Esophagus squamous epithelium (tissue), 5 donors: ENCODE results near the gene UBR4. TPM values are rescaled to one million over a fixed set of nuclear protein-coding genes. Genes with fewer than 3 reads are reported as not detected.

Experiments used
- DNase-seq: peaks from one replicate; lab custom pipeline; 2025; lab: John Stamatoyannopoulos, UW
- H3K27ac ChIP-seq, 4 donors: fragments of 200-600 bp; sonication (generic); one replicate each; pipeline ENCODE4 v1.5.1; 2016 to 2019; ENCODE audit warnings: mild to moderate bottlenecking in 1 of 4
- H3K27me3 ChIP-seq, 4 donors: fragments of 200-600 bp; sonication (generic); 1 replicate in 3 of 4; 2 replicates in 1 of 4; pipeline versions ENCODE4 v1.5.1 to v1.6.0; 2017 to 2021; ENCODE audit warnings: antibody characterized with exemption in 1 of 4
- H3K36me3 ChIP-seq, 3 donors: fragments of 200-600 bp; sonication (generic); one replicate each; pipeline ENCODE4 v1.5.1; 2016 to 2019
- H3K4me1 ChIP-seq, 3 donors: fragments of 200-600 bp; sonication (generic); one replicate each; pipeline ENCODE4 v1.5.1; 2017 to 2019
- H3K4me3 ChIP-seq, 4 donors: fragments of 200-600 bp; sonication (generic); 1 replicate in 3 of 4; 2 replicates in 1 of 4; pipeline ENCODE4 v1.5.1; 2016 to 2019; ENCODE audit warnings: mild to moderate bottlenecking in 2 of 4, moderate library complexity in 1 of 4
- H3K9me3 ChIP-seq, 3 donors: fragments of 200-600 bp; sonication (generic); one replicate each; pipeline ENCODE4 v1.5.1; 2016 to 2019
- CTCF ChIP-seq, 6 experiments: fragments of 450-650 bp in 4 of 6; fragments of 200-600 bp in 2 of 6; sonication (generic) in 2 of 6; IDR thresholded peaks; one replicate each; pipeline ENCODE4 v1.5.1; 2016 to 2019; ENCODE audit warnings: antibody characterized with exemption in 6 of 6, mild to moderate bottlenecking in 4 of 6, moderate library complexity in 4 of 6
- POLR2A ChIP-seq, 4 donors: fragments of 450-650 bp; IDR thresholded peaks; one replicate each; pipeline ENCODE4 v1.6.1; 2017; ENCODE audit warnings: antibody characterized with exemption in 4 of 4, mild to moderate bottlenecking in 4 of 4, moderate library complexity in 3 of 4
- WGBS, 2 donors: methylation state at CpG; one replicate each; pipeline ENCODE4 v1.1.5; 2018; 5-methylcytosine and 5-hydroxymethylcytosine counted together
- intact Hi-C: fragments of 100-400 bp; cut with DNase I; formaldehyde crosslinking; loops from one replicate; pipeline ENCODE4 v1.15.0; 2022
- total RNA-seq, 4 donors: library from RNA; depleted of rRNA; stranded (reverse); fragments of >200 nt; gene quantifications; one replicate each; pipeline ENCODE4 v1.1.0, GENCODE V29; 2016
- donor health status: DM: yes; HTN: yes; CAD: no.

The UBR4 gene
- total RNA-seq, 4 donors from 2014 or later, result 52.4 to 121 (median 88.3) TPM

GRCh38 chr1:19209439-19209989, 552 bp downstream of the UBR4 start:
- Histone ChIP-seq H3K4me3 (peak overlapping the region; percentile 92 to 98 (median 95)), H3K4me1 (peaks cover 7 to 81% (median 53%) of the 10 kb centered on the region in 3 donors), H3K36me3 (peaks cover 0 to 24% (median 0%) of the 10 kb centered on the region in 3 donors), H3K27me3 (no peaks in the 10 kb centered on the region), H3K27ac (peak overlapping the region; percentile 97 to 98 (median 98)), H3K9me3 (no peaks in the 10 kb centered on the region)
- WGBS, 2 donors, result 0 to 1% methylated on average over 13 to 15 of the region's 28 CpGs
- DNase-seq, result no peak
- intact Hi-C loops, result no loop called here
- no peak for TF ChIP-seq POLR2A (IDR thresholded peaks at IDR 0.05)
- TF ChIP-seq CTCF (IDR thresholded peaks at IDR 0.05), result no peak

DNA sequence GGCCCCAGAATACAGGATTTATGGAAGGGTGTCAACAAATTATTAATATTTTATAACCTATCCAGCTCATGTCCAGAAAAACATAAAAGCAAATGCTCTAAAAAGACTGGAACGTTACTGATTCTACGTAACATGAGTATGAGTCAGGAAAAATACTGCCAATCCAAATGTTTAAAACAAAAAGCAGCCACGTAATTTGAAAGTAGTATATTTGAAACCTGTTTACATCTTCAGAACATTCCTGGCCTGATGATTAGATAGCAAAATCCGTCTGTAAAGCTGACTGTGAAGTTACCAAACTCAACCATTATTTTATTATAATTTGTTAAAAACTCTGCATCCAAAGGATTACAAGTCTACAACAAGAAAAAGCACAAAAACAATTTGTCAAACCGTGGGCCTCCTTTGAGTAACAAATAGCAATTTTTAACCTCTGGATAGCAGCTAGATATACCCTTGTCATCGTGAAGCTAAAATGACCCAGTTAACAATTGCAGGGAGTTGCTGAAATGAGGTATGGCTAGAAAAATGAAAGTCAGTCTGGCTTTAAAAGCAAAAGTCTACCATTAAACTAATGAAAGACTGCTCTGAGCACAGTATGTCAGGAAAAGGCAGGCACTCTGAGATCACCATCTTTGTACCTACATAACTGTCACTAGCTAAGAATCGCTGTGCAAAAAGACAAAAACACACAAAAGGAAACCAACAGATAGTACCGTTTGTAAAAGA, 1.2 kb downstream of the UBR4 start:
- TF ChIP-seq CTCF (IDR thresholded peaks at IDR 0.05) (no peak), POLR2A (IDR thresholded peaks at IDR 0.05) (no peak)
- 8 to 10% methylated on average over 8 of the region's 8 CpGs for WGBS, 2 donors
- no peak for DNase-seq
- no peaks in the 10 kb centered on the region for H3K27me3 ChIP-seq
- H3K27ac ChIP-seq, result peak overlapping the region; percentile 97 to 98 (median 98)
- no peaks in the 10 kb centered on the region for H3K9me3 ChIP-seq
- peak overlapping the region; percentile 92 to 98 (median 95) for H3K4me3 ChIP-seq
- H3K4me1 ChIP-seq, result peaks cover 8 to 87% (median 59%) of the 10 kb centered on the region in 3 donors
- intact Hi-C loops, result no loop called here
- peaks cover 0 to 17% (median 0%) of the 10 kb centered on the region in 3 donors for H3K36me3 ChIP-seq

DNA sequence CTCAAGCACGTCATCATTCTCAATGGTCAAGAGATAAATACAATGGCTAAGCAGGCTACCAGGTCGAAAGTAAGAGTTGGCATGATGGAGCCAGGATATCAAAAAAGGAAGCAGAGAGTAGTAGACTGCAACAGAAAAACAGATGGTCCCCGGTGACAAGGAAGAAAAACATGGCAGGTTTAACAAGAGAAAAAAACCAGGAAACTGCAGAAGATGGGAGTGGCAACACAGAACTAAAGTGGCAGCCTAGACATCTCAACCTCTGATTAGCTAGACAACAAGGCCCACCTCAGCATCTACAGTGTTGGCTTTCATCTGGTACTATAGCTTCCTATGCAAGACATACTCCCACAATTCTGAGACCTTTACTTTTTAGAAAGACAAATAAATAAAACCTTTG, 3.1 kb downstream of the UBR4 start:
- H3K4me3 ChIP-seq, result no peak overlapping the region
- no peak for TF ChIP-seq POLR2A (IDR thresholded peaks at IDR 0.05)
- TF ChIP-seq CTCF (IDR thresholded peaks at IDR 0.05), result no peak

DNA sequence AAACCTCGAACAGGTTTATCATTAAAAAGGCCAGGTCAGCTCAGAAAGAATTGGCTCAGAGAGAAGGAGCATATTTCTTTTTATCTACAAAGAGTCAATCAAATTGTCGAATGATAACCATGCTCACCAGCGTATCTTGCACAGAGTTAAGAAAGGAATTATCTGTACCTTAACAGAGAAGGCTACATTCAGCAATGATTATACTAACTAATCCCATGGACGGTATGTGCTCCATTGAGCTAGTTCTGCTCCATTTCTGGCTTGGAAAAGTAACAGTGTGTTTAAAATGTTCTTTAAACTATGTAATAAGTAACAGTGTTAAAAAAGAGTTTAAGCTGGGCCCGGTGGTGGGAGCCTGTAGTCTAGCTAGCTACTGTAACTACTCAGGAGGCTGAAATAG, 4.2 kb downstream of the UBR4 start:
- no peak for TF ChIP-seq CTCF (IDR thresholded peaks at IDR 0.05)
- no peak for TF ChIP-seq POLR2A (IDR thresholded peaks at IDR 0.05)
- H3K27ac ChIP-seq, result peak overlapping the region in 2 of 4 donors; percentile 97 to 98
- H3K4me1 ChIP-seq, result peaks cover 7 to 84% (median 67%) of the 10 kb centered on the region in 3 donors
- H3K9me3 ChIP-seq, result no peaks in the 10 kb centered on the region
- no peaks in the 10 kb centered on the region for H3K27me3 ChIP-seq
- DNase-seq, result no peak
- H3K36me3 ChIP-seq, result peaks cover 0 to 8% (median 0%) of the 10 kb centered on the region in 3 donors
- H3K4me3 ChIP-seq, result no peak overlapping the region
- WGBS, 2 donors, result 67 to 79% methylated on average over 5 of the region's 5 CpGs
- intact Hi-C loops, result no loop called here

More for the DNA sequence above, 3.1 kb downstream of the UBR4 start:
- intact Hi-C loops, result no loop called here
- no peak for DNase-seq
- Histone ChIP-seq H3K27me3 (no peaks in the 10 kb centered on the region), H3K36me3 (peaks cover 0 to 2% (median 0%) of the 10 kb centered on the region in 3 donors), H3K27ac (peak overlapping the region in 2 of 4 donors; percentile 97 to 98), H3K4me1 (peaks cover 12 to 90% (median 78%) of the 10 kb centered on the region in 3 donors), H3K9me3 (no peaks in the 10 kb centered on the region)
- WGBS, 2 donors, result 66 to 74% methylated on average over 3 of the region's 3 CpGs

DNA sequence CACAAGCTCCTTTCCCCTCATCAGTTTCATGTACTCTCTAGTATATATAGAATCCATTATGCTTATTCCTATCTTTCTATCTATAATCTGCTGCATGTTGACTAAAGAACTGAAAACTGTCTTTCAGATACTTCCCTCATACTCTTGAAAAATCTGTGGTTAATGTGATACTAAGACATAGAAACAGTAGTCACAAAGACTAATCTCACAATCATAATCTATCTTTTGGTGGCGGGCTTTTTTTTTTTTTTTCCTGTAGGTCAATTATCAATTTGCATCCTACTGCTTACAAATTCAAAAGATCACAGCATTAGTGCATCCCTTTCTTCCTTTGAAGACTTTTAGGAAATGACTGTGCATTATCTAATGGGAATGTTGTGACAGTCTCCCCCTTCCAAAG, 4.7 kb downstream of the UBR4 start:
- Histone ChIP-seq H3K4me1 (peaks cover 5 to 81% (median 65%) of the 10 kb centered on the region in 3 donors), H3K4me3 (no peak overlapping the region), H3K36me3 (peaks cover 0 to 12% (median 0%) of the 10 kb centered on the region in 3 donors), H3K27me3 (no peaks in the 10 kb centered on the region), H3K9me3 (no peaks in the 10 kb centered on the region), H3K27ac (peak overlapping the region in 2 of 4 donors; percentile 70 to 98)
- TF ChIP-seq POLR2A (IDR thresholded peaks at IDR 0.05), result no peak
- no peak for TF ChIP-seq CTCF (IDR thresholded peaks at IDR 0.05)
- whole genome bisulfite sequencing, 2 donors, result 70 to 82% methylated on average over 1 of the region's 1 CpG
- DNase-seq, result no peak
- intact Hi-C loops, result no loop called here
